GM19452 (cell line): ENCODE measurements around the gene SLC7A14.
A peak's percentile ranks its signal among the peaks of the same experiment; 100 is the strongest.

Experiments used
- ATAC-seq: cut with Tn5 transposase; IDR thresholded peaks from one replicate; pipeline ENCODE4 v1.9.1; 2021; ENCODE audit not compliant: unreplicated experiment

SLC7A14 gene

DNA sequence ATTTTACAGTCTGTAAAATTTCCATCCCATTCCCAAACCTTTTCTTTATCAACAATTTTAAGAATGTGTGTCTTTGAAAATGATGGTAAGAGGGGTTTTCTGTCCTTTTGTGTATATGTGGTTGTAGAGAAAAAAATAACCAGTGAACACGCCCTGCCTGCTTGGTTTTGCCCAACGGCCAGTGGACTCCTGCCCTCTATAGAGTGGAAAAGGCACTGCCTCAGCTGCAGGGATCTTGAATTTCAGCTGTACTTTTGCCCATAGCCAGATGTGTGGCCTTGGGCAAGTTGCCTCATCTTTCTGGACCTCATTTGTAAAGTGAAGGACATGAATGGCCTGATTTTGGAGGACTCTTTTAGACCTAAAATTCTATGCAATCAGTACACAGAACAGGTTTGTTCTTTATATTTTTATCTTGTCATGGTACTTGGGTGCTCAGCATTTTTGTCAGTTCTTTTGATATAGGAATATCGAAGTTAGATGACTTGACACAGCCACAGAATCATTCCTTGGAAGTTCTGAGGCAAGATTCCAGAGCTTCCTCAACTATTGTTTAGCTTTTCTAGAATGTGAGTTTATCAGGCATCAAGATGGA lies 86.2 kb downstream of the SLC7A14 start:
- no peak for ATAC-seq

DNA sequence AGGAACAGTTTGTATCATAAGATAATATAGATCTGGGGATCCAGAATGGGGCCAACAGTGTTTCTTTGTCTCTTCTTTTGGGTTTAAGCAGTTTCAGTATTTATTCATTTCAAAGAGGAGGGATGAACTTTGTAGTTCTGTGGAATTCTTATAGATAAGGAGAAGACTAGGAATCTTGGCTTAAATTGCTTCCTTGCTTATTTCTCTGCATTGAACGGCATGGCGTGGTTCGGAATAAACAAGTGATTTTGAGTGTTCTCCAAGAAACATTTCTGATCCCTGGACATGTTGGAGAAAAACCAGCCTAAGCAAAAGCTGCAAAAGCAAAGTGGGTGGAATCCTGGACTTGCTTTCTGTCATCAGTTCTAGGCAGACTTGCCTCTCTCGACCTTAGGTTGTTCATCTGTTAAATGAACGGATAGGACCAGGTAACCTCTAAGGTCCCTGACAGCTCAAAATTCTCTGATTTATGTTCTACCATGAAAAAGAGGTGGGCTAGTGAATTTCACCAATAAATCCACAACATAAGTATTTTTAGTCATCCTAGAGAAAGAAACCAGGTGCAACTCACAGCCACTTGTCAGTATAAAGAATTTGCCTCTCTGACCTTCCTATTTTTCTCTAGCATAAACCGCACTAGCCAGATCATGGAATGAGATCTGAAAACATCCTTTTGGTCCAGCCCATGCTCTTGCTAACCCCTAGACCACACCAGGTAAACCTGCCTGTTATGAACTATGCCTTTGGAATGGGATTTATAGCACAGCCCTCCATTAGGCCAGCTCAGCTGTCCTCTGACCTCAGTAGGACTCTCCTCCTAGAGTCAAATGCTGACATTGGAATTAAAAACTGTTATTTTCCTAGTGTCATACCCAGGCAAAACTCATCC lies 88.4 kb downstream of the SLC7A14 start:
- no peak for ATAC-seq

DNA sequence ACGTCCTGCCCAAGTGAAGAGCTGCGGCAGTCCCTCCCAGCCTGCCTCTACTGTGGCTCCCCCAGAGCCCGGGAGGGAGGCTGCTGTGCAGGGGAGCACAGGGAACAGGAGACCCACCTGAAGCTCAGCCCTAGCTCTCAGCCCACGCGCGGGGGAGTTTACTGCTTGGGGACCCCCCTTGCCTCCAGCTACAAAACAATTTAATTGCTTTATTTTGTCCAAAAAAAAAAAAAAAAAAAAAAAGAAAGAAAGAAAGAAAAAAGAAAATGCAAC lies 89.1 kb downstream of the SLC7A14 start:
- no peak for ATAC-seq

- ATAC-seq, result no peak
Observed at GRCh38 chr3:170496026-170496867, 89.6 kb downstream of the SLC7A14 start.

DNA sequence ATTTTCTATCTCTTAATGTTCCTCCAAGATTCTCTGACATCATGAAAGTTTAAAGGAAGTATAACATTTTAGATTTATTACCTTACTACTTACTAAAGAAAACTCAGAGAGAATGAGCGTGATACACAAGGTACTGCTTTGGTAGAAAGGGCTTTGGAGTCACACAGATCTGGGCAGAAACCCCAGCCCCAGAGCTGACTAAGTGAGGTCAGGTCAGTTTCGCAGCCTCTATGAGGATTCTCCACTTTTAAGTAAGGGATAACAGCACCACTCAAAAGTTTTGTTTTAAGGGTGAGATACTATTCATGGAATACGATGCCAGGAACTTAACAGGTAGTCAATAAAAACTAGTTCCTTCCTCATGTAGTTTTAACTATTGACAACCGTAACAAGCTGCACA lies 91.1 kb downstream of the SLC7A14 start:
- ATAC-seq, result no peak

- ATAC-seq, result no peak
Observed at GRCh38 chr3:170493712-170494182, 92.1 kb downstream of the SLC7A14 start.

GRCh38 chr3:170491901-170492300 lies 94.0 kb downstream of the SLC7A14 start:
- ATAC-seq, result no peak

DNA sequence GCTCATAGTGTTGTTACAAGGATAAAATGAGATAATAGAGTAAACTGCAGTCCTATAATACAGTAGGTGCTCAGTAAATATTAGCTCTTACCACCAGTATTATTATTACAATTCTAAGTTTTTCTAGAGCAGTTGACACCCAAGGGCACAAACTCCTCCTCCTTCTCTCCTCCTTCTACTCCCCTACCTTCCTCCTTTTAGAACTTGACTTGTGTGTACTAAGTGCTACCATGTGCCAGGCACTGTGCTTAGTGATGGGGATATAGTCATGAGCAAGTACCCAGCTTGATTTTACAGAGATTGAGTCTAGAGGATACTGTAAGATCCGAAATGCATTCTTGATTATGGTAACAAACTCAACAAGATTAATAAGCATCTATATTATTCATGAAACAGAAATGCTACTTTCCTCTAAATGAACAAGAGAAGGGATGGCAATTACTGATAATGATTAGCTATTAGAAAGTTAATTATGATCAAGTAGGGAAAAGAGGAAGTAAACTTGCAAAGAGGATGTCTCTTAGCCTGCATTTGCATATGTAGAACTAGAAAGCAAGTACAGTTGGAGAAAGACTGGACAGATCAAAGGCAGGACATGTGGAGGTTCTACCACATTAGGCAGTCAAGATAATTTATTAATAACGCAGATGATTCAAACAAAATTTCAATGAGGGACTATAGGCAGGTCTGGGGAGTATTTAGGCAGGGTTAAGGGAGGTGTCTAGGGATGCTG lies 94.9 kb downstream of the SLC7A14 start:
- ATAC-seq, result peak; percentile 57

DNA sequence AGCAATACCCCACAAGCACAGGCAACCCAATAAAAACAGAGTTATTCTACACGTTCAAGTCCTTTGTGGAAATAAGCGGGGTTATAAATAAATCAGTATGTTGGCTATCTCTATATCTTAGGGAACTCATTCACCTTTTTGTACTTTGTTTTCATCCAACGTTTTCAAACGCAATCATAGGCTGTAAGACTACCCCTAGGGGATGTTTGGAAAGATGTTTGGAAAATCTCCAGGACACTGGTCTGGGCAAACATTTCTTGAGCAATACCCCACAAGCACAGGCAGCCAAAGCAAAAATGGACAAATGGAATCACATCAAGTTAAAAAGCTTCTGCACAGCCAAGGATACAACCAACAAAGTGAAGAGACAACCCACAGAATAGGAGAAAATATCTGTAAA lies 97.1 kb downstream of the SLC7A14 start:
- no peak for ATAC-seq

DNA sequence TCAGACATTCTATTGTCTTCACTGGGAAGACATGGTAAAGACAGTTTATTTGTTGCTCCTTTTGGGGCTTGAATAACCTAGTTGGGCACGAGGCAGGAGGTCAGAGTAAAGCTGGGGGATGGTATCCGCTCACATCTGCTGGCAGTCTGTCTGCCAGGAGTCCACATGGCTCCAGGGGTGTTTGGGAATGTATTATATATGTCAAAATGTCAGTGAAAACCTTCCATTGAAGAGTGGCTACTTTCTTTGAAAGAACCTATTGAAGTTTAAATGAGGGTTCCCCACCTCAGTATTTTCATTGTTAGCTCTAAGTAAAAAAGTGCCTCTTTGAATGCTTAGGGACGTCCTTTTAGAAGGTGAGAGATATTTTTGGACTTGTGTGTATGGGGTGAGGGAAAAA lies 98.8 kb downstream of the SLC7A14 start:
- no peak for ATAC-seq

DNA sequence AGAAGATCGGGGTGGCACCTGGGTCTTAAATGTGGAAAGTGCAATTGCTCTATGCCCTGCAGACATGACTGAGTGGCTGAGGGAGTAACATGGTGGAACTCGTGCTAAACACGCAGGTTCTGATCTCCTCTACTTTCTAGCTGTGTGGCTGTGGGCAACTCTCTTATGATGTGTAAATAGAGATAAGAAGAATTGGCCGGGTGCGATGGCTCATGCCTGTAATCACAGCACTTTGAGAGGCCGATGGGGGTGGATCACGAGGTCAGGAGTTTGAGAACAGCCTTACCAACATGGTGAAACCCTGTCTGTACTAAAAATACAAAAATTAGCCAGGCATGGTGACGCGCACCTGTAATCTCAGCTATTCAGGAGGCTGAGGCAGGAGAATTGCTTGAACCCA lies 99.5 kb downstream of the SLC7A14 start:
- no peak for ATAC-seq

DNA sequence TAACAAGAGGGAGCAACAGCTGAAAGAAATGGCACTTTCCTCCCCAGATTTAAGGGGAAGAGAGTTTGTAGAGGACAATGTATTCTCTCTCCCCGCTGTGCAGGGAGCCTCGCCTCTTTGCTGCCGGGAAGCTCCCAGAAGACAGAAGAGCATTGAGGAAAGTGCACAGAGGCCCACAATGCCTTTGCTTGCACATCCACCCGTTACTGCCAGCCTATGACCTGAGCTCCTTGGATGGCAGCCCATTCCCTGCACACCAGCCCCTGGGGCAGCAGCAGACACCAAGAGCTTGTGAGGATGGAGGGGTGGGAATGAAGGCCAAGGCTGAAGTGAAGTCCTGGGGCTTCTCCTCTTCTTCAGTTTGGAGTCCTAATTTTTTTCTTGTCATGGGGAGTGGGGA lies 100.2 kb downstream of the SLC7A14 start:
- ATAC-seq, result no peak

DNA sequence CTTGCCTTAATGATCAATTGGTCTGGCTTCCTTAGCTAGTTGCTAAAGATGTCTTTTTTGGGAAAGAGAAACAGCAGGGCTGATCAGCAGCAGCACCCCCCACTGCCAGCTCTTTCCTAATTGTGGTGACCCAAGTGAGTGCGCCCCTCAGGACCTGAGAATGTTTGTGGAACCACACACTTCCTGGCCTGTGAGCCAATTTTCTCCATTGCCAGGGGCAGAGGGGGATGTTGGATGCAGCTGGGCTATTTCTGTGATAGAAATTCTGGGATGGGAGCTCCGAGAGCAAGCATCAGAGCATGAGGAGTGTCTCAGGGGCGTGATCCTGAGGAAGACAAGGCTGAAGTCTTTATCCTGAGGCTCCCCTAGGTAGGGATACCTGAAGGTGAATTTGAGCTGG lies 100.6 kb downstream of the SLC7A14 start:
- no peak for ATAC-seq

DNA sequence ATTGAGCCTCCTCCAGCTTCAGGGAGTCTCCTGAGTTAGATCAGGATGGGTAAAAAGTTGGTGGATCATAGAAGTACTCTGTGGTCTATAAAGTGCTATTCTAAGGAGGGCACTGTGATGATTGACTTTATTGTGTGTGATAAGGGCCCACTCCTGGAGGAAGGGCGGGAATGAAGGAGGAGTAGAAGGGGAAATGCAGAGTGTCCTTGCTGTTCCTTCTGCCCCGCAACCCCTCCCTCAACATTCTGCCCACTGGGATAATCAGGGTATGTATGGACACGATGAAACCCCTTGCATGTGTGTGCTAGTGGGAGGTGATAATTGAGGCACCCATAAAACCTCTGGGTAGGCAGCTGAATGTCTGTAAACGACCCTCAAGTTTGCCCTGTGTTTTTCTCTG lies 101.0 kb downstream of the SLC7A14 start:
- no peak for ATAC-seq

- ATAC-seq, result no peak
Observed at GRCh38 chr3:170483485-170484262, 102.2 kb downstream of the SLC7A14 start.

GRCh38 chr3:170482199-170482598 lies 103.7 kb downstream of the SLC7A14 start:
- ATAC-seq, result no peak

DNA sequence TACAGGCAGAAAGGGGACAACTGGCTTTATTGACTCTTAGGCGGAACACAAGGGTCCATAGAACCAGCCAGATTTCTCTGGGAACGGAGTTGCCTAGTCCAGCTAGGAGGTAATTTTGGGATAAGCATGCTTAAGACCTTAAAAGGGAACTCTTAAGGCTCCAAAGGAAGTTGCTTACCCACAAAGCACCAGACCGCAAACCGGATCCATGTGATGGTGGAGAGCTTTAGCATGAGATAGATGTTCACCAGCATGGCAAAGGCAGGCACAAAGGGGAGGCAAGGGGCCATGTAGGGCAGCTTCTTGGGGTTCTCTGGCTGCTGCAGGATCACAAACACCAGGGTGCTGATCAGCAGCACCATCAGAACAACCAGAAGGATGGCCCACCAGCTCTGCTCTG lies 105.8 kb downstream of the SLC7A14 start:
- ATAC-seq, result no peak

DNA sequence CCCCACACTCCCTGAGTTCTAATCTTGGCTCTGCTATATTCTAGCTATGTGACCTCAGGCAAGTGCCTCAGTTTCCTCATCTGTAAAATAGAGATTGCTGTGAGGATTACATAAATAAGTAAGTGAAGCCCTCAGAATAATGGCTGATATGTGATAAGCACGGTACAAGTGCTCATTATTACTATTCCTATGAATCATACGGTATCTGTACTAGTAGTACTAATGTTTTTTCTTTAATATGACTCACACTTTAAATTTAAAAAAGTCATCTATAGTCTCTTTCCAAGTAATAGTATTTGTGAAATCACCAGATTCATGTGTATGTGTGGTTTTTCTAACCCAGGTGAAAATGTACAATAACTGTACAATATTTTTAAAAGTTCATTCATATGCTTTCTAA lies 108.5 kb downstream of the SLC7A14 start:
- ATAC-seq, result no peak

DNA sequence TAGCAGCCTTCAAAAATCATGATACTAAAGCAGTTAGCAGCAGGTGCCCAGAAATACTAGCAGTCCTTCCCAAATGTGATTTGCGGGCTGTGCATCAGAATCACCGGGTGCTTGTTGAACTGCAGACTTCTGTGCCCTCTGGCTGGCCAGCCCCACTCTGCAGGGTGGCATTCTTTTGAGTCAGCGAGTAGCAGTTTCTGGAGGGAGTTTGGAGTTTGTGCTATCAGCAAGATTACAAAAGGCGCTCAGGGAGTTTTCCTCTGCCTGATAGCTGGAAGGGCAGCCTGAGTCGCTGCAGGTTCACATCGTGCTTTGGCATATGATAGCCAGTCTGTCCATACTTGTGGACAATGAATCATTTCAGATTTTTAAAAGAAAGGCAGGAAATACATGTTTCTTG lies 109.6 kb downstream of the SLC7A14 start:
- no peak for ATAC-seq

GRCh38 chr3:170475092-170475685 lies 110.7 kb downstream of the SLC7A14 start:
- ATAC-seq, result no peak
